Activated CD8-positive, alpha-beta memory T cell treated with anti-CD3 and anti-CD28 coated beads, Interleukin-2, amount 50 U/mL, for 24 hours (primary cell): ENCODE results near the gene FAM234B.
"Not testable (repeated sequence)": the region's sequence is repeated elsewhere in the genome, so short reads cannot be mapped to it uniquely, and the experiment has no call there.

ENCODE experiments used
- DNase-seq: peaks from one replicate; pipeline ENCODE4 v3.0.0-alpha.2; 2020; ENCODE audit errors: extremely low read depth

Gene FAM234B

DNA sequence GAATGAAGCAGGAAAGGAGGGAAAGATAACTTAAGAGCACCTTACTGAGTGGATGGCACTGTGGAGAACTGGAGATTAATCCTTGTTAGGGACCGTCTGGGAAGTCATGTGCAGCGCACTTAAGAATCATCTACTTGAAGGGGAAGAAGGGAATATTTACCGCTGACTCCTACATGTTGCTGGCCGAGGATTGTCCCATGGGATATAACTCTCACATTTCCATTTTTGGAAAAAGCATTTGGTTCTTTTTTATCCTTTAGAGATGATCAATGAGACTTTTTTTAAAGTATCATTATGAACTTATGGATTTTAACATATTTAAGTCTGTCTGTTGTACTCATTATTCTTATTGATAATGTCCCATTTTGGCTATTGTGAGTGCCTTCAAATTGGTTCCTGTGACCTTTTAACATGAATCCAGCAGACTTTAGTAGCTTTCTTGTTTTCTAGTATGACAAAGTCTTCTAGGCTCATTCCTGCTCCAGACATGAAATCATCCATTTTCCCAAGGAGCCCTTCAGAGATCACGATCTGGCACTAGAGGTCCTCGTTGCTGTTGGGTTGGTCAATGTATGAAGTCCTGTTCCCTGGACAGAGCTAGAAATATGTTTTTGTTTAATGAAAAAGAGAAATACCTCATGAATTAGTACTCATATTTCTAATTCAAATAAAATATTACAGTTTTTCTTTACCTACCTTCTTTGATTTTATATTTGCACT, 20.2 kb upstream of the FAM234B start:
- DNase-seq = no peak

DNA sequence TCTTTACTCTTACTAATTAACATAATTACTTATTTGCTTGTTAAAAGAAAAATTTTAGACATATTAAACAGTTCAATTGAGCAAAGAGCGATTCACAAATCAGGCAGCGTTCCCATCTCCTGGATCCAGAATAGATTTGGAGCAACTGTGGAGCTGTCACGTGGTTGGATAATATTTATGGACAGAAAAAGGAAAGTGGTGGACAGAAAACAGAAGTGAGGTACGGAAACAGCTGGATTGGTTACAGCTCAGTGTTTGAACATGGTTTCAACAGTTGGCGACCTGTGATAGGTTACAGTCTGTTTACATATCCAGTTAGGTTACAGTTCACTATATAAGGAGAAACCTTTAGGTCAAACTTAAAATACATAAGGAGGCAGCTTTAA, 19.7 kb upstream of the FAM234B start:
- DNase-seq = no peak

DNA sequence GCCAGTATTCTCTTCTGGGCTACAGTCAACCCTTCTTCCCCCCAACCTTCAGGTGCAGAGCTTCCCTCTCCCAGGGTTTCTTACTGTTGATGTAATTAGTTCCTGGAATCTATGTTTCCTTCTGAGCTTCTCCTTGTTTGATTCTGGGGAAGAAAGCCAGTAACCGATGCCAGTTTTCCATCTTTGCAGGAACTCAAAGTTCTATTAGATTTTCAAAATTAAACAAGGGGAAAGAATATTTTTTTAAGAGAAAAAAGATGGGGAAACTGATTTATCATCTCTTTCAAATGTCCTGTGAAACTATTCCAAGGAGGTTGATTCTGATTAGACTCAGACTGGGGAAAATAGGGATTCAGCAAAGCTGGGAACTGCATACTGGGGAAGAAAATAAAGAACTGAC, 17.9 kb upstream of the FAM234B start:
- DNase-seq = no peak

DNA sequence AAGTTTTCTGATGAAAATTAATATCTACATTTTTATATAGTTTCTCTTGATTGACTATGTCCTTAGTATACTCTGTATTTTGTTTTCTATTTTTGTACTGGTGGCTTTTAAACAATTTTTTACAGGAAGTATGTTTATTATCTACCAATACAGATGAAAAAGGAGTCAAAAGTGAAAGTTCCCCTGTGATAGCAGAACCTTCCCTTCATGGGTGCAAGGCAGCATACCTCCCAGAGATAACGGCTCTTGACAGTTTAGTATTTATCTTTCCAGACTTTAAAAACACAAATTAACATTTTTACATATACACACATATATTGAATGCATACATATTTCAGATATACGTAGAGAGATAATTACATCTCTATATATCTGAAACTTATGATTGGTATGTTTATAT, 17.1 kb upstream of the FAM234B start:
- DNase-seq = no peak

DNA sequence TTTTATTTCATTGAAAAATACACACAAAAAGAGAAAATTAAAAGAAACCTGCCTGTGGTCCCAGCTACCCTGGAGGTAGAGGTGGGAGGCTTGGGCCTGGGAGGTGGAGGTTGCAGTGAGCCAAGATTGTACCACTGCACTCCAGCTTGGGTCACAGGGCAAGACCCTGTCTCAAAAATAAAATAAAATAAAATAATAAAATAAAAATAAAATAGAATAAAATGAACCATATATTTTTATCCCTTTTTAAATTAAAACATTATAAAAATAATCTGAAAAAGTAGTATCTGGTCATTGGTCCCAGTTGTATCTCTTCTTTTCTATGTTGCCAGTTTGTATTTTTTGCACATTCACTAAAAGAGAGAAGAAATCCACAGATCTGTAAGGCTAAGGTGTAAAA, 16.7 kb upstream of the FAM234B start:
- DNase-seq = no peak

DNA sequence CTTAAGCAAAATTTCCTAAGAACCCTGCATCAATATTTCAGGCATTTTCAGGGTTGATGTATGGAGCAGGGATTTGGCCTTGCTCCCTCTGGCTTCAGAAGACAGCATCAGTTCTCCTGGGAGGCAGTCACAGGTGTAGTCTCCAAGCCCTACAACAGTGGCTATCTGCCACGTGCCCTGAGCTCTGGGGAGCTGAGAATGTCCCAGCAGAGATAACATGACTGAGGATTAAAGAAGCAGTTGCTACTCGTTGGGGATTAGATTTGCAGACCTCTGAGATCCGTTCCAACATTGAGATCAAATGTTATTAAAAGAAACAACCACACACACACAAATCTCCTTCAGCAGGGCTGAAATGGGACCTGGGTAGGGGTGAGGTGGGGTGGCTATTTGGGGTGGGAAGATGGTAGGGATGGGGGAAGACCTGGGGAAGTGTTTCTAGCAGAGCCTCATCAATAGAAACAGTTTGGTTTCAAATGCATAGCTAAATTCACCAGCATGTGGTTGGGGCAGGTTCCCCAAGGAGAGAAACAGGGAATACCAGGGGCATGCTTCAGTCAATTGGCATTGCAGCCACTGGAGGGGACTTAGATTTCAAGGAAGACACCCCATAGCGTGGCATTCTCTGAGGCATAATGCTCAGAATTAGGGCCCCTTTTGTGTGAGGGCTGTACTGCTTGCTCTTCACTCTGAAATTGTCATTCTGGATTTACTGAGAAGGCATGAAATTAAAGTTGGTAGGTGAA, 15.2 kb upstream of the FAM234B start:
- no peak for DNase-seq

DNA sequence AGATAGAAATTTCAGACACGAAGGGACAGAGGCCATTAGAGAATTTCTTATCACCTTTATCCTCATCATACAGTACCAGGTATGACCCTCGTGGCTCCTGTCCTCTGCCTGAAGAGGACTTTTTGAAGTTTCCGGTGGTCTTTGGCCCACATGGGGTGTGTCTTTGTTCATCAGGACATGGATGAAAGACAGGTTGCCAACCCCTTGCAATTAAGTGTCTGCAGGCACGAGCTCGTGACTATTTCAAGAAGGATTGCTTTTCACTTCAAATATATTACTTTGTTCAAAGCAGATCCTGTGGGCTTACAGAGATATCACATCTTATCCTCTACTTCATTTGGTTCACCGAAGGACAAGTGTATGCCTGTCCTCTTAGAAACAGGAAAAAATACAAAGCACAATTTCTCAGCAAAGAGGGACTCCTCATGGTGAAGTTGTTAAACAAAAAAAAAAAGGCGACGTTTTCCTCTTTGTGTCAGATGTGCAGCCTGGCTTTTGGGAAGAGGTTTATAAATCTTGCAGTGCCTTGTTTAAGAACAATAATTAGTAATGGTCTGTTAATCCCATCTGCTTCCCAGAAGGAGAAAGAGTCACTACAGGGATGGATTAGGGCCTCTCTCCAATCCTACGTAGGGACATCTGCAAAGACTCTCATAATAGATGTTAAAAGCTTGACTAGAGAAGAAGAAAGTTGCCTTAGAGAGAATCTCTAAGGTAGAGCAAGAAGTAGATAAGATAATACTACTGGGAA, 13.5 kb upstream of the FAM234B start:
- DNase-seq = no peak

DNA sequence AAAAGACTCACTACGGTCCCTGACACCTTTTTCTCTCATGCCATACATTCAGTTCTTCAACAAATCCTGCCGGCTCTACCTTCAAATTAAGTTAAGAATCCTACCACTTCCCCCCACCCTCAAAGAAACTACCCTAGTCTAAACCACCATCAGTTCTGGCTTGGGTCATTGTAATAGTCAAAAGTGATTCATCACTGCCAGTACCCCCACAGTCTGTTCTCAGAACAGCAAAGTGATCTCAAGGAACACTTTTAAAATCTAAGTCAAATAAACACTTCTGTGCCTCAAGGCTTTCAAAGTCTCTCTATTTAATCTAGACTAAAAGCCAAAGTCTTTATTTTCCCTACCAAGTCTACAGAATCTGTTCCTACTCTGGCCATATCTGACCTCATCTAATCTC, 12.0 kb upstream of the FAM234B start:
- no peak for DNase-seq

DNA sequence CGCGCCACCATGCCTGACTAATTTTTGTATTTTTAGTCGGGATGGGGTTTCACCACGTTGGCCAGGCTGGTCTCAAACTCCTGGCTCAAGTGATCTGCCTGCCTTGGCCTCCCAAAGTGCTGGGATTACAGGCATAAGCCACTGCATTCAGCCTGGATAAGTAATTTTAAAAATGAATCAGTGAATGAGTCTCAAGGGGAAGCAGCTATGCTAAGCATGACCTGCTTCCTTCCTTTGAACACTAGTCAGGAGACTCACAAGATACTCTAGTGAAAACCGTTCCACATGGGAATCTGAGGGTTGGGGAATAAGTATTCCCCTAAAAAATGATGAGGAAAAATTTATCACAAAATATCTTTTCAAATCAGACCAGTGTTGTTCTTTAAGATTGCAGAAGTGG, 10.7 kb upstream of the FAM234B start:
- no peak for DNase-seq

DNA sequence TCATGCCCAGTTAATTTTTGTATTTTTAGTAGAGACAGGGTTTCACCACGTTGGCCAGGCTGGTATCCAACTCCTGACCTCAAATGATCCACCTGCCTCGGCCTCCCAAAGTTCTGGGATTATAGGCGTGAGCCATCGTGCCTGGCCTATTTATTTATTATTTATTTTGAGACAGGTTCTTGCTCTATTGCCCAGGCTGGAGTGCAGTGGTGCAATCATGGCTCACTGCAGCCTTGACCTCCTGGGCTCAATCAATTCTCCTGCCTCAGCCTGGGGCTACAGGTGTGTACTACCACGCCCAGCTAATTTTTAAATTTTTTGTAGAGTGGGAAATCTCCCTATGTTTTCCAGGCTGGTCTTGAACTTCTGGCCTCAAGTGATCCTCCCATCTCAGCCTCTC, 8.8 kb upstream of the FAM234B start:
- DNase-seq = not testable (repeated sequence)

DNA sequence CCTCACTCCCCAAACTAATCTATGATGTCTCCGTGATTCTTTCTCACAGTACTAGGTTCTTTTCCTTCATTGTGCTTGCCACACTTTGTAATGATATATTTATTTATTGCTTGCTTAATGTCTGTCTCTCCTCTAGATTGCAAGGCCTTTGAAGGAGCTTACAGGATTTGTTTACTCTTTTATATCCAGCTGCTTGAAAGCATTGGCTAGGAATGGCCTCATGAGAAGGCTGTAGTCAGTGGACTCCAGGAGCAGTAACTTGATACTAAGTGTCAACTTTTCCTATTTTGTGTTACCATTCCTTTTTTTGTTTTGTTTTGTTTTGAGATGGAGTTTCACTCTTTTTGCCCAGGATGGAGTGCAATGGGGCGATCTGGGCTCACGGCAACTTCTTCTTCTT, 7.3 kb upstream of the FAM234B start:
- DNase-seq = no peak

DNA sequence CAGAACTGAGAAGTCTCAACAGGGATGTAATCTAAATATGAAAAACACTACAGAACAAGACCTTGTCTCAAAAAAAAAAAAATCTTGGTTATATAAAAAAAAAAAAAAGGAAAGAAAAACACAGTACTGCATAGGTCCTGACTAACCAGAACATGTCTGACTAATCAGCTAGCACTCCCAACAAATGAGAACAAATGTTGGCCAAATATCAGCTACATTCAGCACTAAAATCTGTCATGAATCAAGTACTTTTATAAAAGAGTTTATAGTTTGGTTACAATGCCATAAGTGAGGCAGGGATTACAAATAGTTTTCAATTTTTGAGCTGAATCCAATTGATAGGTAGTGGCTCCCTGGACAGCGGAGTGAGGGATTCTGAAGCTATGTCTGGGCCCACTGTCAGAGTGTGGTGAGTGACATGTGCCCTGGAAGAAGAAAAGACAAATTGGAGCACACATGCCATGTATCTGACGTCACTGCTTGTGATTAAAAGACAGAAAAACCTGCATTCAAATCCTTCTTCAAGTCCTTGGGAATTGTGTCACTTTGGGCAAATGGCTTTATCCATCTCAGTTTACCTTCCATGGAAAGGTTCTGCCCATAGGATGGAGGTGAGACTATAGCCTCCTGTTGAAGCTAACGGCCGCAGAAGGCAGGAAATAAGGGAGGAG, 5.6 kb upstream of the FAM234B start:
- DNase-seq = no peak

DNA sequence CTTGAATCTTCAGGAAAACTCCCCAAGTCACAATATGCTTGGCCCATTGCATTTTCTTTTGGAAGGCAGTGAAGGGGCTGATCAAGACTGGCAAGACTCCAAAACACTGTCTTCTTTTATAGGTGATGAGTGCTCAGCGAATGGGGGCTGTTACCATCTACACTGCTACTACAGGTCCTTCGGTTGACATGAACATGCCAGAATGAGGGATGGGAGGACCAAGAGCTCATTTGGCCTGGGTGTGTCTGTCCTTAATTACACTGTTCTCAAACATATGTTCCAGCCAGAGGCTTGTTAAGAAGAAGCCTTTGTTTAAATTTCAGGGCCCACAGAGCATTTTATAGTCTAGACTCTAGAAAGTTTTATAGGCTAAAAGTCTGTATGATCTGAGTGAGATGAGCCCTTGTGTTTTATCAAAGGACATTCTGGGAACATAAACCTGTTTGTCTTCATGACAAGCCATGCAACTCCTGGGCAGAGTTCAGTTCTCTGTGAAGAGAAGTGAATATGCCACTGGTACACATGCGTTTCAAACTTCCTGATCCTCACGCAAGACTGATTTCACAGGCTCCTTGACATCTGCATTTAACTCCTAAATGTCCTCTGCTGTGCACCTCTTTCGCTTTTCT, 4.7 kb upstream of the FAM234B start:
- no peak for DNase-seq

DNA sequence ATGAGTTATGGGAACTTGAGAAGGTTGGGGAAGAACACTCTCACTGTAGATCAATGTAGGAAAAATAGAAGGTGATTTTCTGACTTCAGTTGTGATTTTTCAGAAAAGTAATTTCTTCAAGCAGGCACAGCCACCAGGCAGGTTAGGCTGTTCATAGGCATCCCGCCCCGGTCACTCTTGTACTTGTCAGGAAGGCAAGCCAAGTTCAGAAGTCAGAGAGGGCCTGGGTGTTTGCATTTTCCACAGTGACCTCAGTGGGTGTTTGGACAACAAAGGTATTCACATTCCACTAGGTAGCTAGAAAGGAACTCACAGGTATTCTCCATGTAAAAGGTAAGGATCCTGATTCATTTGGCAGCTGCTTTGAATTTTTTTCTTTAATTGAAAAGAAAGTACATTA, 3.0 kb upstream of the FAM234B start:
- no peak for DNase-seq

DNA sequence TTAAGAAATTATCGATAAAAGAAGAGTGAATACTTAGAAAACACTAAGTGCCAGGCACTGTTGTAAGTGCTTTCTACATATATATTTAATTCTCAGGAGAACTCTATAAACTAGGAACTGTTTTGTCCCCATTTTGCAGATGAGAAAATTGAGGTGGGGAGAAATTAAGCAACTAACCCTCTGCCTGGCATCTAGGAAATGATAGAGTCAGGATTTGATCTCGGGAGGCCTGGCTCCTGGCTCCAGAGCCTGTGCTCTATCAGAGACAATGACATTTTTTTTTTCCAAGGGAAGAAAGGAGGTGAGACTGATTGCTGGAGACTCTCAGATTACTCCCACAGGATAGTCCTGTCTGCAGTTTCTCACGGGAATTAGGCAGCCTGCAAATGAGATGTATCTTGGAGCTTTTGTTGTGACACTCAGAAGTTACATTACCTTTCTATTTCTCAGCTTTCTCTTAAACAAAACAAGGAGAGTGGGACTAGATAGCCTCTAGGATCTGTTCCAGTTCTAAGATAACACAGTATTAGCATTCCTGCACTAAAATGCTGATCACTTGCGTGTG, 1.4 kb upstream of the FAM234B start:
- DNase-seq = no peak

DNA sequence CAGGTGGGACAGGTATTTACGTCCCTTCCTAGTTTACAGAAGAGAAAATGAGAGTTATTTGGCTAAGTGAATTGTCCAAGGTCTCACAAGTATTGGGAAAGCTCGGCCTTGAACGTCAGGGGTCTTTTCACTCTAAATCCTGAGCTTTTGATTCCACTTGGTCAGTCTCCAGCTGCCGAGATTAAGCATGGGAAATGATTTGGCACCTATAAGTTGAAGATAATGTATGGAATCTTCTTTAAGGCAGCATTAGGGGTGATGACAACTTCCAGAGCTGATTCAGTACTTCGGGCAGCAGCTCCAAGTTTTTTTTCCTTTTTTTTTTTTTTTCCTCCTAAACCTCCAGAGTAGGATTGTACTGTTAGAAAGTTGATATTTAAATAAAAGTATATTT, 722 bp downstream of the FAM234B start:
- no peak for DNase-seq

DNA sequence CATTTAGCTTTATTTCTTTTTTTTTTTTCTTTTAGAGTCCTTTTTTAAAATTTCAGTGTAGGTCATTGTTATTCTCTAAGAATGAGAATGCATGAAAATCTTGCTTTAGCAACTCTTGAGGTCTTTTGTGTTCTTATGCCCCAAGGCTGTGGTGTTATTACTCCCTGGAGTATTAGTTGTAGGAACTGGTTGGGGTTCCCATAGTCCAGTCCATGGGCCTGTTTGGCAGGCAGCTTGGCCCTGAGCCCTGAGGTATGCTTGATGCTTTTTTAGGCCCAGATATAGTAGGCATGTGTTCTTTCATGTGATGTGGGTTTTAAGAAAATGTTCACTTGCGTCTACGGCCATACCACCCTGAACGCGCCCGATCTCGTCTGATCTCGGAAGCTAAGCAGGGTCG, 1.6 kb downstream of the FAM234B start:
- DNase-seq = no peak

DNA sequence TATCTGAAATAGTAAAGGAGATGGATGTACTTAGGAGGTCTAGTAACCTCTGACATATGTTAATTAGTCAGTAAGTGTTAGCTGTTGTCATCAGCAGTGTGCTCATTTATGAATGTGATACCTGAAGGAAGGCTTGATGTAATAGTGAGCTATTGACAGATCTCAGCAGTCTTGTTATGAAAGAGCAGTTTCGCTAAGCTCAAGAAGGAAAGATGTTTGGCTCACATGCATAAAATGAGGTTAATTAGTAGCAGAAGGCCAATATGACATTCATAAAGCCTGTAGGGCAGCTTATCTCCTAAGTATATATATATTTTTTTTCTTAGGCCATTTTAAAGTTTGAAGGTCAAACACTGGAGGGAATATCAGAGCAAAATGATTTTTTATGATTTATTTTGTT, 2.8 kb downstream of the FAM234B start:
- DNase-seq = no peak

DNA sequence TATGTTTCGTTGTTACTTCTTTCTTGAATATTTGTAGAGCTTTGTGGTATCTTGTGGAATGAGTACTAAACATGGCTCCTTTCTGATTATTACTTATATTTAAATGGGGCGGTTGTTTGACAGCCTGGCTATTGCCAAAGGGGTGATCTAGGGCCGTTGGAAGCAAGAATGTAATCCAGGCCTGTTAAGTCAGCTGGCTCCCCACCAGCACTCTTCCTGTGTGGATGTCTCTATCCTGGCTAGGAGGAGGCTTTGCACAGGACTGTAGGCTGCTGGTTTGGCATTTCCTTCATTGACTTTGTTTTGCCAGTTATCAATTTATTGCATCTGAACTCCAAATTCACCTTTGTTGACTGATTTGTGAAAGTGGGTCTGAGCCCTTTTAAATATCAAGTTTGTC, 5.6 kb downstream of the FAM234B start:
- DNase-seq = no peak

DNA sequence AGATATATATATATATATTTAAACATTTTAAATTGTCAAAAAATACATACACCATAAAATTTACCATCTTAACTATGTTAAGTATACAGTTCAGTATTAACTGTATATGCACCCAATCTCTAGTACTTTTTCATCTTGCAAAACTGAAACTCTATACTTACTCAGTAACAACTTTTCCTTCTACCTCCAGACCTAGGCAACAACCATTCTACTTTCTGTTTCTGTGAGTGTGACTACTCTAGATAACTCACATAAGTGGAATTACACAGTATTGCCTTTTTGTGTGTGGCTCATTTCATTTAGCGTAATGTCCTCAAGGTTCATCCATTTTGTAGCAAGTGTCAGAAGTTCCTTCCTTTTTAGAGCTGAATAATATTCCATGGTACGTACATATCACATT, 8.2 kb downstream of the FAM234B start:
- DNase-seq = no peak

DNA sequence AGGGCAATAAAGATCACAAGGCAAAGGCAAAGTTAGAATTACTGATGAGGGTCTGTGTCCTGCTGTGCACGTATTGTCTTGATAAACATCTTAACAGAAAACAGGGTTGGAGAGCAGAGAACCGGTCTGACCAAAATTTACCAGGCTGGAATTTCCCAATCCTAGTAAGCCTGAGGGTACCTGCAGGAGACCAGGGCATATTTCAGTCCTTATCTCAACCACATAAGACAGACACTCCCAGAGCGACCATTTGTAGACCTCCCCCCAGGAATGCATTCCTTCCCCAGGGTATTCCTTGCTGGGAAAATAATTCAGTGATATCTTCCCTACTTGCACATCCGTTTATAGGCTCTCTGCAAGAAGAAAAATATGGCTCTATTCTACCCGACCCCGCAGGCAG, 9.4 kb downstream of the FAM234B start:
- DNase-seq = not testable (repeated sequence)

DNA sequence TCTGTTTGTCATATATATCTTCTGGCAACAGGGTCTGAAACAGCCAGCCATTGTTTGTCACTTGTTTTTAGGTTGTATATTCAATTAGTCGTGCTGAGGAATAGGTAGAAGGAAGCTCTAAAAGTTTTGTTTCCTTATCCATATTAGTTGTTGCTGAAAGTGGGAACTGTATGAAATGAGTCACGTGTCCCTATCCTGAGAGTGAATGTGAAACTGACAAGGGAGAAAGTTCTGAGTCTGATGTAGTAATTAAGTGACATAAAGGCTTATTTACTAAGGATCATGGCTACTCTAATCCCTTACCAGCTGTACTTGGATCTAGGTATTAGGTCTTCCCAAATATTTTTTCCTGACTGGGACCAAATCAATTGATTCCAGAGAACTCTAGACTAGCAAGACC, 16.4 kb downstream of the FAM234B start:
- no peak for DNase-seq
